ENCODE measurements around the gene SDK1.

Gene SDK1

DNA sequence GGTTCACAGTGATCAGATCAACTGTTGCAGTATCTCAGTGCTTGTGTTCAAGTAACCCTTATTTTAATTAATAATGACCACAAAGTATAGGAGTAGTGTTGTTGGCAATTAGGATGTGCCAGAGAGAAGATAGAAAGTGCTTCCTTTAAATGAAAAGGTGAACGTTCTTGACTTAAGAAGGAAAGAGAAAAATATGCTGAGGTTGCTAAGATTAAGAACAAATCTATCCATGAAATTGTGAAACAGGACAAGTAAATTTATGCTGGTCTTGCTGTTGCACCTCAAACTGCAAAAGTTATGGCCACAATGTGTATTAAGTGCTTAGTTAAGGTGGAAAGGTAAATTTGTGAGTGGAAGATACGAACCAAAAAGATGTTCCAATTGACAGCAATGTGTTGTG, 139.5 kb downstream of the SDK1 start:
- no peak for DNase-seq (ENCODE audit: low read depth)
- TF ChIP-seq, protein P1, sequence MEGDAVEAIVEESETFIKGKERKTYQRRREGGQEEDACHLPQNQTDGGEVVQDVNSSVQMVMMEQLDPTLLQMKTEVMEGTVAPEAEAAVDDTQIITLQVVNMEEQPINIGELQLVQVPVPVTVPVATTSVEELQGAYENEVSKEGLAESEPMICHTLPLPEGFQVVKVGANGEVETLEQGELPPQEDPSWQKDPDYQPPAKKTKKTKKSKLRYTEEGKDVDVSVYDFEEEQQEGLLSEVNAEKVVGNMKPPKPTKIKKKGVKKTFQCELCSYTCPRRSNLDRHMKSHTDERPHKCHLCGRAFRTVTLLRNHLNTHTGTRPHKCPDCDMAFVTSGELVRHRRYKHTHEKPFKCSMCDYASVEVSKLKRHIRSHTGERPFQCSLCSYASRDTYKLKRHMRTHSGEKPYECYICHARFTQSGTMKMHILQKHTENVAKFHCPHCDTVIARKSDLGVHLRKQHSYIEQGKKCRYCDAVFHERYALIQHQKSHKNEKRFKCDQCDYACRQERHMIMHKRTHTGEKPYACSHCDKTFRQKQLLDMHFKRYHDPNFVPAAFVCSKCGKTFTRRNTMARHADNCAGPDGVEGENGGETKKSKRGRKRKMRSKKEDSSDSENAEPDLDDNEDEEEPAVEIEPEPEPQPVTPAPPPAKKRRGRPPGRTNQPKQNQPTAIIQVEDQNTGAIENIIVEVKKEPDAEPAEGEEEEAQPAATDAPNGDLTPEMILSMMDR (IDR thresholded peaks at IDR 0.05; ENCODE audit: control insufficient read depth, extremely low read depth, insufficient read depth) = no peak
- no peak overlapping the region for H3K4me3 ChIP-seq (ENCODE audit: low read depth, low read length)

DNA sequence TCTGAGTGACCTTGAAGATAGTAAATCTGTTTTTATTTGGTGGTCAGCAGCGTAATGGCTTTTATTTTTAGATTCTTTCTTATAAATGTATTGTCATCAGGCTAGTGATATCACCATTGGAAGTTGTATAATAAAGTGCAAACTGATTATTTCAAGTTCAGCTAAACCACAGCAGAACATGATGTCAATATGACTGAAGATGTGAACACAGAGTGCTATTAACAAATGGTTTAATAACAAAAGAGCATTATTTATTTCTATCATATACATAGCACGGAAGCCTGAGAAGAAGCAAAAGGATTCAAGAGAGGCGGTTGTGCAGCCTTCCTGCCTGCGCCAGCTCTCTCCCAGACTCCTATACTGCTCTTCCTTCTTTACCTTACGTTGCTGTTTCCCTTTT, 142.7 kb downstream of the SDK1 start:
- DNase-seq (ENCODE audit: low read depth) = no peak
- TF ChIP-seq, protein P1 (IDR thresholded peaks at IDR 0.05; ENCODE audit: control insufficient read depth, extremely low read depth, insufficient read depth) = no peak

DNA sequence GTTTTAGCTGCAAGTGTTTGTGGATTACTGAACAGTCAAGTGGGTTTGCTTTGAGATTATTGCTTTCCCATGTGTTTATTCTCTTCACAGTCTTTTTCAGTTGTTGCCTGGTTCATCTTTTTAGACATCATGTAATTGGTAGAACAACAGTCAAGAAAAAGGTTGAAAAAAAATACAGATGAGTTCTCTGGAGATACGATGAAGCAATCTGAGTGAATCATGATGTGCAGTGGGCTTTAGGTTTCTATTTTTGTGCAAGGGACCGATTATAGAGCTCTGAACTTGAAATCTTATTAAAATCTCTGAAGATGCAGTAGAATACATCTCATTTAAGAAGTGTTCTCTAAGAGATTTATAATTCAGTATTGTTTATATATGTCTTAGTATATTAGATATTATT, 145.7 kb downstream of the SDK1 start:
- TF ChIP-seq, protein P1 (IDR thresholded peaks at IDR 0.05; ENCODE audit: control insufficient read depth, extremely low read depth, insufficient read depth) = no peak
- DNase-seq (ENCODE audit: low read depth) = no peak
- no peak overlapping the region for H3K4me3 ChIP-seq (ENCODE audit: low read depth, low read length)

More for the DNA sequence above, 142.7 kb downstream of the SDK1 start:
- no peak overlapping the region for H3K4me3 ChIP-seq (ENCODE audit: low read depth, low read length)

DNA sequence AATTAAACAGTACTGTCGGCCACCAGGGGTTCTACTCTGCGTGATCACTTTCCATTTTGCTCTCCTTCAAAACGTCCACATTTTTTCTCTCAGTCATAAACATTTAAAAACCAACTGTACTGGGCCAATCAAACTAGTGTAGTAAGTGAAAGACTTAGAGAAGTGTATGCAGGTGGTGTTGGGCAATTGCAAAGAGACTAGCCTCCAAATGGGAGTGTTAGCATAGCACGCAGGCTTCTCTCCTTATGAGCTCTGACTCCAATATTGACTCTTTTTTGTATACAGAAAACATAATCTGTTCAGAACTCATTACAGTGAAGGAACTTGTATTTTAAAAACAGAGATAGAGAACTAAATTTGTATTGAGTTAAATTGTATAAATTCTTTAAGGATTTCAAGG, 150.6 kb downstream of the SDK1 start:
- no peak overlapping the region for H3K4me3 ChIP-seq (ENCODE audit: low read depth, low read length)
- DNase-seq (ENCODE audit: low read depth) = no peak
- TF ChIP-seq, protein P1 (IDR thresholded peaks at IDR 0.05; ENCODE audit: control insufficient read depth, extremely low read depth, insufficient read depth) = no peak

DNA sequence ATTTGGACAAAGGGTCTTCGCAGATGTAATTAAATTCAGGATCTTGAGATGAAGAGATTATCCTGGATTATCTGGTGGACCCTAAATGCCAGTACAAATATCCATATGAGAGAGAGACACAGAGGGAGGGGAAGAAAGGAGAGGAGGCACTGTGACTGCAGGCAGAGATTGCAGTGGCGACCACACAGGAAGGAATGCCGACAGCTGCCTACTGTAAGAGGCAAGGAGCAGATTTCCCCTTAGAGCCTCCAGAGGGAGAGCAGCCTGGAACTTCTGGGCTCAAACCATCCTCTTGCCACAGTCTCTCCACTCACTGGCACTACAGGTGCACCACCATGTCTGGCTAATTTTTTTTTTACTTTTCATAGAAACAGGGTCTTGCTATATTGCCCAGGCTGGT, 152.3 kb downstream of the SDK1 start:
- no peak for DNase-seq (ENCODE audit: low read depth)
- no peak overlapping the region for H3K4me3 ChIP-seq (ENCODE audit: low read depth, low read length)
- TF ChIP-seq, protein P1 (IDR thresholded peaks at IDR 0.05; ENCODE audit: control insufficient read depth, extremely low read depth, insufficient read depth) = no peak

DNA sequence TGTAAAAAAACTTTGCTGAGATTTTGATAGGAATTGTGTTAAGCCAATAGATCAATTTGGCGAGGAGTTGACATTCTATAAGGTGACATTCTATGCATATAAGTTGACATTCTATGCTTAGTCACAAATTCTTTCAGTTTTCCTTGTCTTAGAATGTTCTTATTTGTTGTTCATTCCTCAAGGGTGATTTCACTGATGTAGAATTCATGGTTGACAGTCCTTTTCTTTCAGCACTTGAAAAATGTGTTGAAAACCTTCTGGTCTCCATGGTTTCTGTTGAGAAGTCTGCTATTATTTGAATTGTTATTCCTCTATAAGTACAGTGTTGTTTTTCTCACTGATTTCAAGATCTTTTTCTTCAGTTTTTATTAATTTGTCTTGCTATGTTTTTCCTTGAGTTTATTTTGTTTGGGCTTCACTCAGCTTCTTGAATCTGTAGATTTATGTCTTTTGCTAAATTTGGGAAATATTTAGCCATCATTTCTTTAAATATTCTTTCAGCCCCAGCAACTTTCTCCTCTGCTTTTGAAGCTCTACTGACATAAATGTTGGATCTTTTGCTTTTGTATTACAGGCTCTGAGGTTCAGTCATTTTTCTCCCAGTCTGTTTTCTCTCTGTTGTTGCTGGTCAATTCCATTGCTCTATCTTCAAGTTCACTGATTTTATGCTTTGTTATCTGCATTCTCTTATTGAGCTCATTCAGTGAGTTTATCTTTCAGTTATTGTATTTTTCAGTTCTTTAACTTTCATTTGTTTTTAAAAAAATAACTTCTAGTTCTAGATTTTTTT, 154.9 kb downstream of the SDK1 start:
- DNase-seq (ENCODE audit: low read depth) = no peak

More for the DNA sequence above, 154.9 kb downstream of the SDK1 start:
- no peak overlapping the region for H3K4me3 ChIP-seq (ENCODE audit: low read depth, low read length)
- TF ChIP-seq, protein P1 (IDR thresholded peaks at IDR 0.05; ENCODE audit: control insufficient read depth, extremely low read depth, insufficient read depth) = no peak
